ENCODE measurements around the gene DCAF8.

The DCAF8 gene

DNA sequence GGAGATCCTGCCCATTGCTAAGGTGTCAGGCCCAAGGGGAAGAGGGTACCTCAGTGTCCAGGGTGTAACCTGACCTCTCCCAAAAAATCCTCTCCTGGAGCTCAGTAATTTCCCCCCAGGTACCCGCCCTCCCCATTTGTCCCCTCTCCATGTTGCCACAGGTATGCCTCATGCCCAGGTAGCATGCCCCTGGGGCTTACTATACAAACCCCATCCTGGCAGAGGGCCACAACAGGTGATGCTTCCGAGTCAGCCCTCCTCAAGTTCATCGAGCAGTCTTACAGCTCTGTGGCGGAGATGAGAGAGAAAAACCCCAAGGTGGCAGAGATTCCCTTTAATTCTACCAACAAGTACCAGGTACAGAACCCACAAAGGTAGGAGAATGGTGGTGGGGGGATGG is 95.3 kb downstream of the DCAF8 start:
- DNase-seq, result no peak

DNA sequence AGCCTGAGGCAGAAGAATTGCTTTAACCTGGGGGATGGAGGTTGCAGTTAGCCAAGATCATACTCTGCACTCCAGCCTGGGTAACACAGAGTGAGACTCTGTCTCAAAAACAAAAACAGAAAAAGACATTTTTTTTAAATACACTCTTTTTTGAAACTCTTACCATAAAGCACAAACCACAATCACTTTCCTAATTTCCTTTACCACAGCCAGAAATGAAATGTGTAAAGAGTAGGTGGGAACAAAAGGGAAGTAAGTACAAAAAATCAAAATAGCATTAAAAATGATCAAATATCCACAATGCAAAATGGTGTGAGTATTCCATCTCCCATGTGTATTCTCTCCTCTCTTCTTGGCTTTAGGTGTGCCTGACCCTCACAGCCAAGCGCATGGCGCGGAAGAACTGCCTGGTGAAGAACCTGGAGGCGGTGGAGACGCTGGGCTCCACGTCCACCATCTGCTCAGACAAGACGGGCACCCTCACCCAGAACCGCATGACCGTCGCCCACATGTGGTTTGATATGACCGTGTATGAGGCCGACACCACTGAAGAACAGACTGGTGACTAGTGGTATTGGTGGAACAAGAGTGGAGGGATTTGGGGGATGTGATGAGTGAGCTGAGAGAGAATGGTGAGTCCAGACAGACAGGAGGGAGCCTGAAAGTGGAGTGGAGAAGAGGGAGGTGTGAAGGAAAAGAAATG is 96.0 kb downstream of the DCAF8 start:
- no peak for DNase-seq

Measured in NCI-H1436 treated with DMSO at 0.1 percent for 48 hours (cell line).